ENCODE results near the gene SCAPER. TPM values are rescaled to one million over a fixed set of nuclear protein-coding genes. Genes with fewer than 3 reads are reported as not detected.
"Not testable (repeated sequence)": the region's sequence is repeated elsewhere in the genome, so short reads cannot be mapped to it uniquely, and the experiment has no call there.

The SCAPER gene
- polyA plus RNA-seq, 3 donors from 2014 or later, result 6.8 to 23.6 (median 6.8) TPM

- H3K9me3 Mint-ChIP-seq, result peaks cover 0 to 1% (median 0%) of the 10 kb centered on the region in 6 donors
- DNase-seq, result no peak
- no peaks in the 10 kb centered on the region for H3K4me1 Mint-ChIP-seq
- H3K27ac Mint-ChIP-seq, result no peak overlapping the region
- no peaks in the 10 kb centered on the region for H3K36me3 Mint-ChIP-seq
- H3K27me3 Mint-ChIP-seq (ENCODE audit: low read depth in 3 of 3), result peaks cover 6 to 23% (median 16%) of the 10 kb centered on the region in 3 donors
- no peak overlapping the region for H3K4me3 Mint-ChIP-seq
Observed at GRCh38 chr15:76327191-76328105, 577.7 kb downstream of the SCAPER start.

- no peak overlapping the region for H3K4me3 Mint-ChIP-seq
- H3K27me3 Mint-ChIP-seq (ENCODE audit: low read depth in 3 of 3), result peaks cover 3 to 32% (median 16%) of the 10 kb centered on the region in 3 donors
- no peaks in the 10 kb centered on the region for H3K4me1 Mint-ChIP-seq
- no peak for DNase-seq
- H3K9me3 Mint-ChIP-seq, result peaks cover 0 to 1% (median 0%) of the 10 kb centered on the region in 6 donors
- H3K27ac Mint-ChIP-seq, result no peak overlapping the region
- no peaks in the 10 kb centered on the region for H3K36me3 Mint-ChIP-seq
Observed at GRCh38 chr15:76325704-76326103, 579.4 kb downstream of the SCAPER start.

GRCh38 chr15:76324066-76324465, 581.1 kb downstream of the SCAPER start:
- no peak overlapping the region for H3K27ac Mint-ChIP-seq
- no peaks in the 10 kb centered on the region for H3K36me3 Mint-ChIP-seq
- peaks cover 7 to 34% (median 18%) of the 10 kb centered on the region in 3 donors for H3K27me3 Mint-ChIP-seq (ENCODE audit: low read depth in 3 of 3)
- no peak for DNase-seq
- H3K4me1 Mint-ChIP-seq, result no peaks in the 10 kb centered on the region
- no peaks in the 10 kb centered on the region for H3K9me3 Mint-ChIP-seq
- no peak overlapping the region for H3K4me3 Mint-ChIP-seq

GRCh38 chr15:76321602-76322001, 583.5 kb downstream of the SCAPER start:
- no peaks in the 10 kb centered on the region for H3K4me1 Mint-ChIP-seq
- peaks cover 5 to 30% (median 15%) of the 10 kb centered on the region in 3 donors for H3K27me3 Mint-ChIP-seq (ENCODE audit: low read depth in 3 of 3)
- no peaks in the 10 kb centered on the region for H3K9me3 Mint-ChIP-seq
- no peak overlapping the region for H3K4me3 Mint-ChIP-seq
- DNase-seq, result no peak
- H3K27ac Mint-ChIP-seq, result no peak overlapping the region
- no peaks in the 10 kb centered on the region for H3K36me3 Mint-ChIP-seq

- Mint-ChIP-seq H3K36me3 (no peaks in the 10 kb centered on the region), H3K4me1 (no peaks in the 10 kb centered on the region), H3K4me3 (no peak overlapping the region), H3K27ac (no peak overlapping the region), H3K27me3 (ENCODE audit: low read depth in 3 of 3) (peaks cover 4 to 30% (median 15%) of the 10 kb centered on the region in 3 donors), H3K9me3 (no peaks in the 10 kb centered on the region)
- DNase-seq, result no peak
Observed at GRCh38 chr15:76321171-76321570, 584.0 kb downstream of the SCAPER start.

- Mint-ChIP-seq H3K27ac (no peak overlapping the region), H3K27me3 (ENCODE audit: low read depth in 3 of 3) (peaks cover 4 to 30% (median 15%) of the 10 kb centered on the region in 3 donors), H3K4me3 (no peak overlapping the region), H3K9me3 (no peaks in the 10 kb centered on the region), H3K36me3 (no peaks in the 10 kb centered on the region), H3K4me1 (no peaks in the 10 kb centered on the region)
- DNase-seq, result no peak
Observed at GRCh38 chr15:76320012-76320411, 585.1 kb downstream of the SCAPER start.

- peaks cover 26 to 36% of the 10 kb centered on the region in 2 donors for H3K4me1 Mint-ChIP-seq
- no peak overlapping the region for H3K27ac Mint-ChIP-seq
- H3K9me3 Mint-ChIP-seq, result no peaks in the 10 kb centered on the region
- H3K4me3 Mint-ChIP-seq, result peak overlapping the region in 1 of 5 donors; percentile 55
- DNase-seq, result no peak
- no peaks in the 10 kb centered on the region for H3K36me3 Mint-ChIP-seq
- H3K27me3 Mint-ChIP-seq (ENCODE audit: low read depth in 3 of 3), result peaks cover 1 to 9% (median 4%) of the 10 kb centered on the region in 3 donors
Observed at GRCh38 chr15:76313731-76314130, 591.4 kb downstream of the SCAPER start.

GRCh38 chr15:76313175-76313567, 592.0 kb downstream of the SCAPER start:
- Mint-ChIP-seq H3K4me1 (peaks cover 32 to 42% of the 10 kb centered on the region in 2 donors), H3K27ac (peak overlapping the region in 3 of 6 donors; percentile 47 to 88 (median 63)), H3K4me3 (peak overlapping the region in 4 of 5 donors; percentile 63 to 91 (median 89))
- H3K9me3 Mint-ChIP-seq; DNase-seq; H3K27me3 Mint-ChIP-seq (ENCODE audit: low read depth in 3 of 3); H3K36me3 Mint-ChIP-seq: not testable (repeated sequence)

- Mint-ChIP-seq H3K4me3 (peak overlapping the region; percentile 63 to 91 (median 89)), H3K36me3 (no peaks in the 10 kb centered on the region), H3K9me3 (no peaks in the 10 kb centered on the region), H3K27me3 (ENCODE audit: low read depth in 3 of 3) (peaks cover 1 to 9% (median 4%) of the 10 kb centered on the region in 3 donors), H3K4me1 (peaks cover 33 to 45% of the 10 kb centered on the region in 2 donors), H3K27ac (peak overlapping the region; percentile 1 to 88 (median 66))
- DNase-seq, result no peak
Observed at GRCh38 chr15:76312540-76313174, 592.5 kb downstream of the SCAPER start.

- peak; percentile 89 to 91 (median 90) for DNase-seq
- H3K4me3 Mint-ChIP-seq, result peak within 1 kb of the TSS; percentile 88 to 91 (median 89)
- peak within 1 kb of the TSS; percentile 86 to 92 (median 90) for H3K27ac Mint-ChIP-seq
- H3K9me3 Mint-ChIP-seq, result no peaks in the 10 kb centered on the region
- H3K4me1 Mint-ChIP-seq, result peaks cover 36 to 54% of the 10 kb centered on the region in 2 donors
- H3K27me3 Mint-ChIP-seq (ENCODE audit: low read depth in 3 of 3), result peaks cover 1 to 9% (median 4%) of the 10 kb centered on the region in 3 donors
- no peaks in the 10 kb centered on the region for H3K36me3 Mint-ChIP-seq
Observed at GRCh38 chr15:76311100-76311953, 593.8 kb downstream of the SCAPER start, which contains the start of gene ETFA. Gene ETFA, minus strand, starts transcription at chr15:76311469. Its CDS starts 81 bp downstream, at chr15:76311388.

- H3K27me3 Mint-ChIP-seq (ENCODE audit: low read depth in 3 of 3), result peaks cover 1 to 9% (median 4%) of the 10 kb centered on the region in 3 donors
- peaks cover 40 to 59% of the 10 kb centered on the region in 2 donors for H3K4me1 Mint-ChIP-seq
- no peaks in the 10 kb centered on the region for H3K36me3 Mint-ChIP-seq
- DNase-seq, result peak in 2 of 3 donors; percentile 24 to 28
- H3K27ac Mint-ChIP-seq, result peak overlapping the region; percentile 85 to 91 (median 90)
- H3K4me3 Mint-ChIP-seq, result peak overlapping the region; percentile 88 to 91 (median 89)
- no peaks in the 10 kb centered on the region for H3K9me3 Mint-ChIP-seq
Observed at GRCh38 chr15:76310475-76311099, 594.6 kb downstream of the SCAPER start.

GRCh38 chr15:76309601-76310330, 595.4 kb downstream of the SCAPER start:
- Mint-ChIP-seq H3K27ac (peak overlapping the region; percentile 24 to 91 (median 86)), H3K4me3 (peak overlapping the region; percentile 88 to 91 (median 89)), H3K4me1 (peaks cover 46 to 67% of the 10 kb centered on the region in 2 donors), H3K36me3 (peaks cover 0 to 5% (median 3%) of the 10 kb centered on the region in 3 donors), H3K27me3 (ENCODE audit: low read depth in 3 of 3) (peaks cover 1 to 9% (median 4%) of the 10 kb centered on the region in 3 donors), H3K9me3 (no peaks in the 10 kb centered on the region)
- no peak for DNase-seq

Measured in immature natural killer cell (primary cell).